ENCODE results near the gene ANGPTL1.

- TF ChIP-seq CTCF (IDR thresholded peaks at IDR 0.05; ENCODE audit: low read length): no peak
- TF ChIP-seq EZH2 (IDR thresholded peaks at IDR 0.05; ENCODE audit: borderline replicate concordance, low read length): no peak
Observed at GRCh38 chr1:178864326-178864725, 6.6 kb downstream of the ANGPTL1 start.
